Activated CD8-positive, alpha-beta memory T cell treated with anti-CD3 and anti-CD28 coated beads, Interleukin-2, amount 10 ng/mL, durations not matched to agents 7 days and 5 days (primary cell): ENCODE results near the gene RSAD1. TPM values are rescaled to one million over a fixed set of nuclear protein-coding genes. Genes with fewer than 3 reads are reported as not detected.

ENCODE experiments used
- ATAC-seq: fragments of 150-1000 bp; cut with Tn5 transposase; one replicate; pipeline ENCODE4 v1.10.0; 2021; ENCODE audit warnings: moderate library complexity
- CTCF ChIA-PET: fragments of 350-600 bp; sonication (Branson Sonifier 250); formaldehyde crosslinking; loops from one replicate; lab custom pipeline; 2021; ENCODE audit warnings: antibody characterized with exemption; lab: Charles Lee
- DNase-seq: peaks from one replicate; pipeline ENCODE4 v3.0.0-alpha.2; 2020
- H3K27ac Mint-ChIP-seq: one replicate; pipeline ENCODE4 v1.8.0; 2021; ENCODE audit warnings: mild to moderate bottlenecking, mixed read lengths
- H3K27me3 Mint-ChIP-seq: one replicate; pipeline ENCODE4 v1.8.0; 2021; ENCODE audit warnings: mixed read lengths
- H3K36me3 Mint-ChIP-seq: one replicate; pipeline ENCODE4 v1.8.0; 2021; ENCODE audit warnings: mild to moderate bottlenecking, mixed read lengths
- H3K4me1 Mint-ChIP-seq: one replicate; pipeline ENCODE4 v1.8.0; 2021; ENCODE audit warnings: mixed read lengths
- H3K4me3 Mint-ChIP-seq: one replicate; pipeline ENCODE4 v1.8.0; 2021; ENCODE audit warnings: mild to moderate bottlenecking, moderate library complexity, mixed read lengths
- H3K9me3 Mint-ChIP-seq: one replicate; pipeline ENCODE4 v1.8.0; 2022; ENCODE audit warnings: low read depth, mixed read lengths
- total RNA-seq, 2 experiments: library from RNA; stranded (reverse); gene quantifications; one replicate each; pipeline ENCODE4 v1.2.3, GENCODE V29; 2021

The RSAD1 gene
- total RNA-seq, 2 experiments from 2014 or later = 30.3 to 33.2 TPM

- CTCF ChIA-PET = interaction anchor here (0.6 to 1.9 kb wide), 7 partner anchors 9 to 199 kb away, joined by 4 to 7 read pairs (median 4); partner anchors contain the start of gene LRRC59
- Mint-ChIP-seq H3K27me3 (peaks cover under 1% of the 10 kb centered on the region), H3K4me1 (peaks cover 36% of the 10 kb centered on the region)
These were observed 32.4 kb downstream of the RSAD1 start for GRCh38 chr17:50511058-50511457.

GRCh38 chr17:50513495-50513894, 34.8 kb downstream of the RSAD1 start:
- Mint-ChIP-seq H3K9me3 (no peaks in the 10 kb centered on the region), H3K4me1 (peaks cover 32% of the 10 kb centered on the region), H3K4me3 (no peak overlapping the region), H3K27ac (no peak overlapping the region), H3K27me3 (no peaks in the 10 kb centered on the region), H3K36me3 (no peaks in the 10 kb centered on the region)
- CTCF ChIA-PET = interaction anchor here (1.2 kb wide), 1 partner anchor 23 kb away, joined by 3 read pairs; no protein-coding TSS in a partner anchor
- DNase-seq = no peak
- no peak for ATAC-seq

More at GRCh38 chr17:50511058-50511457, 32.4 kb downstream of the RSAD1 start:
- Mint-ChIP-seq H3K36me3 (no peaks in the 10 kb centered on the region), H3K27ac (peak overlapping the region; percentile 85), H3K4me3 (peak overlapping the region; percentile 45), H3K9me3 (no peaks in the 10 kb centered on the region)
- peak; percentile 78 for ATAC-seq
- peak; percentile 86 for DNase-seq

GRCh38 chr17:50514388-50514787, 35.7 kb downstream of the RSAD1 start:
- ATAC-seq (no peak), DNase-seq (no peak)
- H3K4me1 Mint-ChIP-seq = peaks cover 25% of the 10 kb centered on the region
- H3K4me3 Mint-ChIP-seq = no peak overlapping the region
- no peak overlapping the region for H3K27ac Mint-ChIP-seq
- no peaks in the 10 kb centered on the region for H3K27me3 Mint-ChIP-seq
- CTCF ChIA-PET = interaction anchor here (0.9 to 1.1 kb wide), 4 partner anchors 9 to 117 kb away, joined by 3 read pairs; partner anchors contain the start of gene LRRC59
- no peaks in the 10 kb centered on the region for H3K9me3 Mint-ChIP-seq
- H3K36me3 Mint-ChIP-seq = no peaks in the 10 kb centered on the region

- ATAC-seq (no peak), DNase-seq (no peak)
- Mint-ChIP-seq H3K27ac (no peak overlapping the region), H3K27me3 (no peaks in the 10 kb centered on the region), H3K4me3 (no peak overlapping the region), H3K9me3 (no peaks in the 10 kb centered on the region), H3K36me3 (no peaks in the 10 kb centered on the region), H3K4me1 (peaks cover 19% of the 10 kb centered on the region)
- CTCF ChIA-PET = interaction anchor here (0.9 to 1.8 kb wide), 7 partner anchors 10 to 118 kb away, joined by 3 to 5 read pairs (median 3); partner anchors contain the start of gene LRRC59
These were observed 36.5 kb downstream of the RSAD1 start for GRCh38 chr17:50514936-50515702.

- no peaks in the 10 kb centered on the region for H3K27me3 Mint-ChIP-seq
- no peaks in the 10 kb centered on the region for H3K9me3 Mint-ChIP-seq
- DNase-seq = no peak
- CTCF ChIA-PET = interaction anchor here (0.5 to 1.8 kb wide), 2 partner anchors 16 to 183 kb away, joined by 3 to 5 read pairs; no protein-coding TSS in a partner anchor
- H3K4me3 Mint-ChIP-seq = no peak overlapping the region
- H3K36me3 Mint-ChIP-seq = no peaks in the 10 kb centered on the region
- H3K27ac Mint-ChIP-seq = no peak overlapping the region
- ATAC-seq = no peak
- H3K4me1 Mint-ChIP-seq = peaks cover 6% of the 10 kb centered on the region
These were observed 38.4 kb downstream of the RSAD1 start for GRCh38 chr17:50517011-50517410.

- H3K9me3 Mint-ChIP-seq = no peaks in the 10 kb centered on the region
- no peaks in the 10 kb centered on the region for H3K36me3 Mint-ChIP-seq
- no peak overlapping the region for H3K4me3 Mint-ChIP-seq
- CTCF ChIA-PET = interaction anchor here (0.5 kb wide), 1 partner anchor 183 kb away, joined by 3 read pairs; no protein-coding TSS in a partner anchor
- H3K27ac Mint-ChIP-seq = no peak overlapping the region
- DNase-seq (no peak), ATAC-seq (no peak)
- H3K4me1 Mint-ChIP-seq = peaks cover 2% of the 10 kb centered on the region
- H3K27me3 Mint-ChIP-seq = no peaks in the 10 kb centered on the region
These were observed 39.1 kb downstream of the RSAD1 start for GRCh38 chr17:50517504-50518383.

GRCh38 chr17:50518384-50519023, 39.8 kb downstream of the RSAD1 start:
- no peak for DNase-seq
- H3K27ac Mint-ChIP-seq = no peak overlapping the region
- H3K4me3 Mint-ChIP-seq = no peak overlapping the region
- CTCF ChIA-PET = interaction anchor here (0.7 to 1.3 kb wide), 3 partner anchors 15 to 353 kb away, joined by 3 read pairs; partner anchors contain the start of genes EPN3 and SGCA
- ATAC-seq = no peak
- H3K27me3 Mint-ChIP-seq = no peaks in the 10 kb centered on the region
- H3K36me3 Mint-ChIP-seq = no peaks in the 10 kb centered on the region
- H3K9me3 Mint-ChIP-seq = no peaks in the 10 kb centered on the region
- H3K4me1 Mint-ChIP-seq = peaks cover 2% of the 10 kb centered on the region

GRCh38 chr17:50519141-50519834, 40.6 kb downstream of the RSAD1 start:
- H3K27me3 Mint-ChIP-seq = no peaks in the 10 kb centered on the region
- no peaks in the 10 kb centered on the region for H3K36me3 Mint-ChIP-seq
- DNase-seq = no peak
- no peak for ATAC-seq
- no peak overlapping the region for H3K4me3 Mint-ChIP-seq
- peaks cover 2% of the 10 kb centered on the region for H3K4me1 Mint-ChIP-seq
- H3K27ac Mint-ChIP-seq = no peak overlapping the region
- H3K9me3 Mint-ChIP-seq = no peaks in the 10 kb centered on the region
- CTCF ChIA-PET = interaction anchor here (0.7 to 1.3 kb wide), 3 partner anchors 14 to 353 kb away, joined by 3 read pairs; partner anchors contain the start of genes EPN3 and SGCA

- Mint-ChIP-seq H3K9me3 (no peaks in the 10 kb centered on the region), H3K4me1 (peaks cover 2% of the 10 kb centered on the region), H3K27ac (no peak overlapping the region), H3K27me3 (no peaks in the 10 kb centered on the region), H3K4me3 (no peak overlapping the region), H3K36me3 (no peaks in the 10 kb centered on the region)
- DNase-seq (no peak), ATAC-seq (no peak)
- CTCF ChIA-PET = interaction anchor here (1.4 to 1.5 kb wide), 2 partner anchors 27 to 37 kb away, joined by 3 to 5 read pairs; partner anchors contain the start of gene SPATA20
These were observed 41.8 kb downstream of the RSAD1 start for GRCh38 chr17:50520483-50520882.

- H3K36me3 Mint-ChIP-seq = no peaks in the 10 kb centered on the region
- H3K4me1 Mint-ChIP-seq = peaks cover 2% of the 10 kb centered on the region
These were observed 42.9 kb downstream of the RSAD1 start for GRCh38 chr17:50521514-50521913.

GRCh38 chr17:50522766-50523165, 44.1 kb downstream of the RSAD1 start:
- no peaks in the 10 kb centered on the region for H3K27me3 Mint-ChIP-seq
- CTCF ChIA-PET = no interaction called here
- H3K4me3 Mint-ChIP-seq = no peak overlapping the region
- DNase-seq (no peak), ATAC-seq (no peak)
- H3K27ac Mint-ChIP-seq = no peak overlapping the region
- peaks cover 2% of the 10 kb centered on the region for H3K4me1 Mint-ChIP-seq
- no peaks in the 10 kb centered on the region for H3K9me3 Mint-ChIP-seq
- no peaks in the 10 kb centered on the region for H3K36me3 Mint-ChIP-seq

More at GRCh38 chr17:50521514-50521913, 42.9 kb downstream of the RSAD1 start:
- no peak for DNase-seq
- CTCF ChIA-PET = interaction anchor here (1.4 kb wide), 1 partner anchor 25 kb away, joined by 3 read pairs; the partner anchor contains the start of gene SPATA20
- Mint-ChIP-seq H3K4me3 (no peak overlapping the region), H3K27me3 (no peaks in the 10 kb centered on the region), H3K27ac (no peak overlapping the region), H3K9me3 (no peaks in the 10 kb centered on the region)
- ATAC-seq = no peak

- no peak overlapping the region for H3K27ac Mint-ChIP-seq
- H3K4me1 Mint-ChIP-seq = peaks cover 2% of the 10 kb centered on the region
These were observed 44.5 kb downstream of the RSAD1 start for GRCh38 chr17:50523208-50523607.

More at GRCh38 chr17:50523208-50523607, 44.5 kb downstream of the RSAD1 start:
- ATAC-seq (no peak), DNase-seq (no peak)
- CTCF ChIA-PET = interaction anchor here (1.4 kb wide), 1 partner anchor 174 kb away, joined by 3 read pairs; no protein-coding TSS in a partner anchor
- Mint-ChIP-seq H3K4me3 (no peak overlapping the region), H3K27me3 (no peaks in the 10 kb centered on the region), H3K9me3 (no peaks in the 10 kb centered on the region), H3K36me3 (no peaks in the 10 kb centered on the region)
